Left lung (tissue), 10 donors: Measurements from ENCODE around the gene NR1D2. TPM values are rescaled to one million over a fixed set of nuclear protein-coding genes. Genes with fewer than 3 reads are reported as not detected.

Experiments
- ATAC-seq: fragments of 200-7000 bp; cut with Tn5 transposase; one replicate; pipeline ENCODE4 v1.9.1; 2020; ENCODE audit warnings: moderate library complexity
- DNase-seq, 4 donors: peaks; one replicate each; pipeline ENCODE4 v3.0.0-alpha.2; 2013 to 2020
- H3K27ac ChIP-seq, 2 donors: fragments of 200-600 bp; sonication (generic) in 1 of 2; one replicate each; pipeline versions ENCODE4 v1.5.0 to v1.8.0; 2020 to 2021
- H3K27me3 ChIP-seq, 2 donors: fragments of 200-600 bp; sonication (generic) in 1 of 2; one replicate each; pipeline versions ENCODE4 v1.5.0 to v1.8.0; 2020 to 2021
- H3K36me3 ChIP-seq, 2 donors: fragments of 200-600 bp; sonication (generic) in 1 of 2; one replicate each; pipeline versions ENCODE4 v1.5.0 to v1.8.0; 2020 to 2021
- H3K4me1 ChIP-seq, 2 donors: fragments of 200-600 bp; one replicate each; pipeline ENCODE4 v1.8.0; 2021
- H3K4me3 ChIP-seq, 2 donors: fragments of 200-600 bp; sonication (generic) in 1 of 2; one replicate each; pipeline versions ENCODE4 v1.5.0 to v1.8.0; 2020 to 2021; ENCODE audit warnings: mild to moderate bottlenecking in 1 of 2
- H3K9me3 ChIP-seq, 2 donors: fragments of 200-600 bp; sonication (generic) in 1 of 2; one replicate each; pipeline versions ENCODE4 v1.5.0 to v1.8.0; 2020 to 2021
- intact Hi-C, 2 donors: fragments of 100-400 bp; cut with DNase I; formaldehyde crosslinking; loops; one replicate each; pipeline versions ENCODE4 v1.11.2 to v1.14.2; 2022
- polyA plus RNA-seq, 6 donors: library from polyadenylated mRNA; unstranded; fragments of 120-200 nt; gene quantifications; one replicate each; pipeline ENCODE4 v1.2.1, GENCODE V29; 2013; ENCODE audit not compliant: insufficient read length in 6 of 6
- total RNA-seq, 2 donors: library from RNA; stranded (reverse); fragmentation: NEBNext Ultra II Directional; extraction: Animal tissue kit (Norgen Biotek cat#: 25700); gene quantifications; one replicate each; pipeline ENCODE4 v1.2.1, GENCODE V29; 2021
- TF ChIP-seq, protein P1 (sequence below), 2 donors: fragments of 200-600 bp; sonication (generic) in 1 of 2; IDR thresholded peaks; one replicate each; pipeline versions ENCODE4 v1.5.0 to v1.8.0; 2021; ENCODE audit warnings: antibody characterized with exemption in 2 of 2
- donor health status: DM: no; HTN: yes; CAD: no.
- donor health status: DM: no; HTN: no; CAD: no.

Gene NR1D2
- total and polyA plus RNA-seq, 8 donors = 18.8 to 45.0 (median 39.2) TPM

DNA sequence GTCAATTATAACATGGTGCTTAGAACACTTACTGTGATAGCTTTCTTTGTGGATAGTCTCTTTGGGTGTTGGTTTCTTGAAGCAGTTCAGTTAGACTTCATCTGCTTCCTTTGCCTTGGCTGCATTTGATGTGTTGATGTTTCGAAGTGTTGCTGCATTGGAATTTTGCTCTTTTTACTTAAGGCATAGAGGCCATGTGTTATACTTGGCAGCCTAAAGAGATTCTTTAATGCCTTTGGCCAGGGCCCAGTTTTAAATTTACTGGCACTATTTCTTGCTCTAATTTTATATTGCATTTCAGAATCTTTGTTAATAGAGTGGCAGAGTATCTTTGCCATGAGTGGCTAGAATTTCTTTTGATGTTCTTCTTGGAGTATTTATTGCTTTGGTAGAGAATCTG, 21.2 kb downstream of the NR1D2 start:
- TF ChIP-seq, protein P1, sequence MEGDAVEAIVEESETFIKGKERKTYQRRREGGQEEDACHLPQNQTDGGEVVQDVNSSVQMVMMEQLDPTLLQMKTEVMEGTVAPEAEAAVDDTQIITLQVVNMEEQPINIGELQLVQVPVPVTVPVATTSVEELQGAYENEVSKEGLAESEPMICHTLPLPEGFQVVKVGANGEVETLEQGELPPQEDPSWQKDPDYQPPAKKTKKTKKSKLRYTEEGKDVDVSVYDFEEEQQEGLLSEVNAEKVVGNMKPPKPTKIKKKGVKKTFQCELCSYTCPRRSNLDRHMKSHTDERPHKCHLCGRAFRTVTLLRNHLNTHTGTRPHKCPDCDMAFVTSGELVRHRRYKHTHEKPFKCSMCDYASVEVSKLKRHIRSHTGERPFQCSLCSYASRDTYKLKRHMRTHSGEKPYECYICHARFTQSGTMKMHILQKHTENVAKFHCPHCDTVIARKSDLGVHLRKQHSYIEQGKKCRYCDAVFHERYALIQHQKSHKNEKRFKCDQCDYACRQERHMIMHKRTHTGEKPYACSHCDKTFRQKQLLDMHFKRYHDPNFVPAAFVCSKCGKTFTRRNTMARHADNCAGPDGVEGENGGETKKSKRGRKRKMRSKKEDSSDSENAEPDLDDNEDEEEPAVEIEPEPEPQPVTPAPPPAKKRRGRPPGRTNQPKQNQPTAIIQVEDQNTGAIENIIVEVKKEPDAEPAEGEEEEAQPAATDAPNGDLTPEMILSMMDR (IDR thresholded peaks at IDR 0.05) = no peak
- no peak overlapping the region for H3K4me3 ChIP-seq
- no peaks in the 10 kb centered on the region for H3K9me3 ChIP-seq
- H3K27me3 ChIP-seq = no peaks in the 10 kb centered on the region
- ATAC-seq (no peak), DNase-seq (peak in 2 of 4 donors; percentile 88 to 90)
- no peaks in the 10 kb centered on the region for H3K4me1 ChIP-seq
- no peak overlapping the region for H3K27ac ChIP-seq
- intact Hi-C loops = no loop called here
- peaks cover 0 to 15% of the 10 kb centered on the region in 2 donors for H3K36me3 ChIP-seq

DNA sequence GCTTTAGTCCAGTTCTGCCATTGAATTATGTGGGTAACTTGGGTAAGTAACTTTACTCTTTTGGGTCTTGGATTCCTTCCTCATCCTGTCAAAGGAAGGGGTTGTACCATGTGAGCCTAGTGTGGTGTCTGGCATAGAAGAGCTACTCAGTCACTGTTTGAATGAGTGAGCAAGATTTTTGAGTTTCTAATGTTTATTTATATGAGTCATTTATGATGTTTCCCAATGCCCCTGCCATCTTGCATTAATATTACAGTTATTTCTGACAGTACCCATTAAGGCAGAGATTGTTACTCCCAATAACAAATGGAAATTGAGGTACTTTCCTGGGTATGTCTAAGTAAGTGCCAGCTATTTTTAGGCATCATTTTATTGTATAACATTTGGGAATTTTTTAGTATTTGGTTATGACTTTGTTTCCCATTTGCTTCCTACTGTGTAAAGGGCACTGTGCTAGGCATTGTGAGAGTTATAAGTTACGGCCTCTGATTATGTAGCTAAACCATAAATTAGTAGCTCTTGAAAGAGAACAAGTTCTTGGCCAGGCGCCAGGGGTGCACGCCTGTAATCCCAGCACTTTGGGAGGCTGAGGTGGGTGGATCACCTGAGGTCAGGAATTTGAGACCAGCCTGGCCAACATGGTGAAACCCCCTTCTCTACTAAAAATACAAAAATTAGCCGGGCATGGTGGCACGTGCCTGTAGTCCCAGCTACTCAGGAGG, 23.5 kb downstream of the NR1D2 start:
- no peak overlapping the region for H3K27ac ChIP-seq
- H3K9me3 ChIP-seq = no peaks in the 10 kb centered on the region
- no peaks in the 10 kb centered on the region for H3K4me1 ChIP-seq
- H3K27me3 ChIP-seq = no peaks in the 10 kb centered on the region
- TF ChIP-seq, protein P1 (IDR thresholded peaks at IDR 0.05) = no peak
- no peak overlapping the region for H3K4me3 ChIP-seq
- intact Hi-C loops = no loop called here
- no peak for ATAC-seq
- DNase-seq = no peak
- peaks cover 0 to 6% of the 10 kb centered on the region in 2 donors for H3K36me3 ChIP-seq

DNA sequence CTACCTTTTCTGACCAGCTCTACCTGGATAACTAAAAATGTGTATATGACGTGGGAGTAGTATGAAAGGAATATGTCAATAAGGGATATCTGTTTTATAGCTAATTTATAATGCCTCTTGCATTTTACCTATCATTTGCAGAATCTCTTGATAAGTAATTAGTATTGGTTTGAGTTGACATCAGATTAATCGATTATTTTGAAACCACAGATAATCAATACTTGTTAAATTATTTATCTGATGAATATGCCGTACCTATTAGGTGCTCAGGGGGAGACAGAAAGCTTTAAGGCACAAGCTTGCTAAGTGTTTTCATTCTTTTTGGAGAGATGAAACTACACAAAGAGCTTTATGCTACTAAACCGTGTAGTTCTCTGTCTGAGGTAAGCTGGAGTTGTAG, 24.3 kb downstream of the NR1D2 start:
- Histone ChIP-seq H3K27me3 (no peaks in the 10 kb centered on the region), H3K36me3 (peaks cover 0 to 6% of the 10 kb centered on the region in 2 donors), H3K9me3 (no peaks in the 10 kb centered on the region), H3K27ac (no peak overlapping the region), H3K4me1 (no peaks in the 10 kb centered on the region), H3K4me3 (no peak overlapping the region)
- intact Hi-C loops = no loop called here
- TF ChIP-seq, protein P1 (IDR thresholded peaks at IDR 0.05) = no peak
- ATAC-seq (no peak), DNase-seq (no peak)

DNA sequence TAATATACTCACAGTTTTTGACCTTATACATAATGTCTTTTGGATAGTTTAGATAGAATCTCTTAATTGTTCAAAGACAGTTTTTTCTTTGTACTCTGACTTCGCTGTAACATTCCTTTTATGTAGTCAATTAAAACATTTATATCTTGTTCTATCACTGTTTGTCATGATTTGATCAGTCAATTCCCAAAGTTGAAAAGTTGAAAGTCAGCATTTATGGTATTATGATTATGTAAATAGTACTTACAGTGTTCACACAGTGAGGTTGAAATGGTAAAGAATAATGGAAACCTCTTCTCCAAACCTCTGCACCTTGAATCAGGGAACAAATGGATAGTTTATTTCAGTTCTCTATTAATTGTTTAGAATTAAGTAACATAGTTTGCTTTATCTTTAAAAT, 26.6 kb downstream of the NR1D2 start:
- DNase-seq (no peak), ATAC-seq (no peak)
- H3K9me3 ChIP-seq = no peaks in the 10 kb centered on the region
- TF ChIP-seq, protein P1 (IDR thresholded peaks at IDR 0.05) = no peak
- intact Hi-C loops = no loop called here
- no peak overlapping the region for H3K4me3 ChIP-seq
- H3K4me1 ChIP-seq = no peaks in the 10 kb centered on the region
- no peaks in the 10 kb centered on the region for H3K27me3 ChIP-seq
- no peak overlapping the region for H3K27ac ChIP-seq
- H3K36me3 ChIP-seq = no peaks in the 10 kb centered on the region

DNA sequence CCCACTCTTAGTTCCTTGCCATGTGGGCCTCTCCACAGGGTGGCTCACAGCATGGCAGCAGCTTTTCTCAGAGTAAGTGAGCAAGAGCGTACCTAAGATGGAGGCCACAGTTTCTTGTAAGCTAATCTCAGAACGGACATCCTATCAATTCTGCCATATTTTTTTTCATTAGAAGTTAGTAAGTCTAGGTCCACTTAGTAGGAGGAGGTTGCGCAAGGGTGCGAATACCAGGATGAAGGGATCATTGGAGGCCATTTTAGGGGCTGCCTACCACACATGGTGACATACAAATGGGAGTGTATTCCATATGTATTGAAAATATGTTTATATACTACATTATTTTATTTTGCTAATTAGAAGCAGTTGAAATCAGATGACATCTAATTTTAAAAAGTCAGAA, 31.5 kb downstream of the NR1D2 start:
- H3K27ac ChIP-seq = no peak overlapping the region

More for the DNA sequence above, 31.5 kb downstream of the NR1D2 start:
- TF ChIP-seq, protein P1 (IDR thresholded peaks at IDR 0.05) = no peak
- H3K4me1 ChIP-seq = no peaks in the 10 kb centered on the region
- peaks cover 0 to 8% of the 10 kb centered on the region in 2 donors for H3K36me3 ChIP-seq
- ATAC-seq (no peak), DNase-seq (no peak)
- no peaks in the 10 kb centered on the region for H3K9me3 ChIP-seq
- no peak overlapping the region for H3K4me3 ChIP-seq
- H3K27me3 ChIP-seq = no peaks in the 10 kb centered on the region
- intact Hi-C loops = no loop called here
